8988T (cell line): ENCODE measurements around the gene TMEM140.
"Not testable (repeated sequence)": the region's sequence is repeated elsewhere in the genome, so short reads cannot be mapped to it uniquely, and the experiment has no call there.

Experiments used
- DNase-seq: peaks from one replicate; pipeline ENCODE4 v3.0.0; 2011

Gene TMEM140

GRCh38 chr7:135197343-135197742 lies 49.5 kb downstream of the TMEM140 start:
- DNase-seq, result no peak

GRCh38 chr7:135197906-135198655 lies 50.2 kb downstream of the TMEM140 start:
- DNase-seq, result no peak

- no peak for DNase-seq
Observed at GRCh38 chr7:135199439-135199838, 51.6 kb downstream of the TMEM140 start.

GRCh38 chr7:135200821-135201331 lies 53.0 kb downstream of the TMEM140 start:
- DNase-seq, result no peak

GRCh38 chr7:135201350-135201749 lies 53.5 kb downstream of the TMEM140 start:
- DNase-seq, result no peak

GRCh38 chr7:135204341-135204749 lies 56.5 kb downstream of the TMEM140 start:
- no peak for DNase-seq

- no peak for DNase-seq
Observed at GRCh38 chr7:135204876-135205275, 57.0 kb downstream of the TMEM140 start.

- no peak for DNase-seq
Observed at GRCh38 chr7:135205850-135206249, 58.0 kb downstream of the TMEM140 start.

- DNase-seq, result no peak
Observed at GRCh38 chr7:135206941-135207391, 59.1 kb downstream of the TMEM140 start.

- DNase-seq, result no peak
Observed at GRCh38 chr7:135207406-135208101, 59.7 kb downstream of the TMEM140 start.

GRCh38 chr7:135208102-135208793 lies 60.4 kb downstream of the TMEM140 start:
- DNase-seq, result no peak

GRCh38 chr7:135209225-135209834 lies 61.5 kb downstream of the TMEM140 start:
- no peak for DNase-seq

GRCh38 chr7:135210888-135211178 lies 63.0 kb downstream of the TMEM140 start:
- no peak for DNase-seq

- peak; percentile 95 for DNase-seq
Observed at GRCh38 chr7:135211179-135211945, 63.5 kb downstream of the TMEM140 start, which contains the start of gene WDR91. WDR91 (minus strand) TSS chr7:135211526; CDS start chr7:135211502, 24 bp downstream.

GRCh38 chr7:135211946-135212685 lies 64.2 kb downstream of the TMEM140 start:
- not testable (repeated sequence) for DNase-seq

- no peak for DNase-seq
Observed at GRCh38 chr7:135213831-135214230, 66.0 kb downstream of the TMEM140 start.

GRCh38 chr7:135215180-135215579 lies 67.3 kb downstream of the TMEM140 start:
- no peak for DNase-seq

GRCh38 chr7:135215698-135216097 lies 67.8 kb downstream of the TMEM140 start:
- DNase-seq, result no peak
